NB4 (cell line): Measurements from ENCODE around the gene ATG12.

Experiments
- DNase-seq: peaks from one replicate; pipeline ENCODE4 v3.0.0; 2010; ENCODE audit warnings: low read depth
- H3K4me3 ChIP-seq: one replicate; pipeline ENCODE4 v1.5.1; 2011; ENCODE audit warnings: mild to moderate bottlenecking, low read depth, low read length, moderate library complexity
- CTCF ChIP-seq: IDR thresholded peaks from one replicate; pipeline ENCODE4 v1.5.1; 2012; ENCODE audit warnings: low read depth, low read length
- MAX ChIP-seq: IDR thresholded peaks from 2 replicates; pipeline ENCODE4 v1.6.1; 2011; ENCODE audit warnings: low read depth, low read length
- MYC ChIP-seq: IDR thresholded peaks from 2 replicates; pipeline ENCODE4 v1.6.1; 2011; ENCODE audit warnings: low read depth, low read length
- POLR2A ChIP-seq: IDR thresholded peaks from 2 replicates; pipeline ENCODE4 v1.6.1; 2011; ENCODE audit warnings: mild to moderate bottlenecking; ENCODE audit not compliant: insufficient read length; ENCODE audit errors: extremely low read depth

Gene ATG12

GRCh38 chr5:115778417-115778816, 62.9 kb downstream of the ATG12 start:
- H3K4me3 ChIP-seq, result no peak overlapping the region
- no peak for TF ChIP-seq POLR2A
- no peak for TF ChIP-seq MAX
- no peak for TF ChIP-seq MYC
- no peak for TF ChIP-seq CTCF
- DNase-seq, result no peak
